HL-60 (cell line): Measurements from ENCODE around the gene EPN1.

Experiments
- DNase-seq, 2 experiments: peaks; one replicate each; pipeline ENCODE4 v3.0.0-alpha.2; 2010 to 2020; ENCODE audit warnings: low read depth in 1 of 2, low spot score in 1 of 2
- H3K27ac ChIP-seq: fragments of 250-450 bp; sonication (Bioruptor Pico); replicated peaks from 2 replicates; pipeline ENCODE4 v1.5.1; 2020; ENCODE audit warnings: mild to moderate bottlenecking, moderate library complexity
- H3K27me3 ChIP-seq: fragments of 250-450 bp; sonication (Bioruptor Pico); 2 replicates; pipeline ENCODE4 v1.5.1; 2021; ENCODE audit warnings: mild to moderate bottlenecking, moderate library complexity; ENCODE audit not compliant: insufficient read depth, poor library complexity, severe bottlenecking
- H3K4me3 ChIP-seq: replicated peaks from 2 replicates; pipeline ENCODE4 v1.5.1; 2011; ENCODE audit warnings: mild to moderate bottlenecking, control low read depth, low read length; ENCODE audit not compliant: insufficient read depth
- CTCF ChIP-seq: IDR thresholded peaks from one replicate; pipeline ENCODE4 v1.5.1; 2011; ENCODE audit warnings: low read length, control low read depth, inconsistent platforms; ENCODE audit not compliant: insufficient read depth
- GABPA ChIP-seq: IDR thresholded peaks from 2 replicates; pipeline ENCODE4 v1.6.1; 2012; ENCODE audit warnings: low read depth
- POLR2AphosphoS5 ChIP-seq: IDR thresholded peaks from 2 replicates; pipeline ENCODE4 v1.6.1; 2012; ENCODE audit warnings: low read depth
- REST ChIP-seq: IDR thresholded peaks from 2 replicates; pipeline ENCODE4 v1.6.1; 2012; ENCODE audit warnings: low read depth; ENCODE audit not compliant: insufficient replicate concordance
- SPI1 ChIP-seq: IDR thresholded peaks from 2 replicates; pipeline ENCODE4 v1.6.1; 2012; ENCODE audit warnings: low read depth, mild to moderate bottlenecking, borderline replicate concordance

The EPN1 gene

DNA sequence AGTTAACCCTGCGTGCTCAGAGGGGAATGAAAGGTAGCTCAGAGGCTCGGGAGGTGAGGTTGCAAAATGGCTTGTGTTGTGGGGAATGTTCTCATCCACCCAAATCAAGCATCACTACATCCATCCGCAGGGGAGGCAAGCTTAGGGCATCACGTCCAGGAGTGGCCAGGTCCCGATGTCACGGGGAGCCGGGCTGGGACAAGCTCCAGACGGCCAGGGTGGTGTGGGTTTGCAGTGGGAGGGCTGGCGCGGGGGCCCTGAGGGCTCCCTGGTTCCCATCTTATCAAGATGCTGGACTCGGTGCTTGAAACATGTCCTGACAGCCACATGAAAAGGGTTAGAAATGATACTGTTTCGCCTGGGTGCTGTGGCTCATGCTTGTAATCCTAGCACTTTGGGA lies 25.8 kb downstream of the EPN1 start:
- no peak for TF ChIP-seq CTCF
- TF ChIP-seq REST: no peak
- no peak for TF ChIP-seq POLR2AphosphoS5
- no peak for TF ChIP-seq SPI1
- no peak for TF ChIP-seq GABPA

DNA sequence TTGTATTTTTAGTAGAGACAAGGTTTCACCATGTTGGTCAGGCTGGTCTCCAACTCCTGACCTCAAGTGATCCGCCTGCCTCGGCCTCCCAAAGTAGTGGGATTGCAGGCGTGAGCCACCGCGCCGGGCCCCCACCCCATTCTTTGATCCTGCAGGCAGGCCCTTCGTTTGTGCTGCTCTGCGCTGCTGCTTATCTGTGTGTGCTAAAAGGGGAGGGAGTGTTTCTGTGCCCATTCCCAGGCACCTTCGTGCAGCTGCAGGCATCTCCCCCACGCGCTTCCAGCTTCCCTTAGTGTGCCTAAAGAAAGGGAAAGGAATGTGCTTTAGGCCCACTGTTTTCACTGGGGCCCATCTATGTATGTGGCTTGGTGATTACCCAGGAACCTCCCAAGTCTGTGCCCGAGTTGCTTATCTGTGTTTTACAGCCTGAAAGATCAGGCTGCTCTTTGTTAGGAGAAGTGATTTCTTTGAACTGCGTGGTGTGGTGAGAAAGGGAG lies 27.2 kb downstream of the EPN1 start:
- H3K27me3 ChIP-seq: no peaks in the 10 kb centered on the region
- no peak for DNase-seq
- H3K4me3 ChIP-seq: no peak overlapping the region
- no peak overlapping the region for H3K27ac ChIP-seq
- TF ChIP-seq POLR2AphosphoS5: no peak
- no peak for TF ChIP-seq SPI1
- TF ChIP-seq CTCF: no peak
- no peak for TF ChIP-seq REST
- no peak for TF ChIP-seq GABPA

More for the DNA sequence above, 25.8 kb downstream of the EPN1 start:
- no peak overlapping the region for H3K4me3 ChIP-seq
- no peaks in the 10 kb centered on the region for H3K27me3 ChIP-seq
- DNase-seq: no peak
- H3K27ac ChIP-seq: no peak overlapping the region

DNA sequence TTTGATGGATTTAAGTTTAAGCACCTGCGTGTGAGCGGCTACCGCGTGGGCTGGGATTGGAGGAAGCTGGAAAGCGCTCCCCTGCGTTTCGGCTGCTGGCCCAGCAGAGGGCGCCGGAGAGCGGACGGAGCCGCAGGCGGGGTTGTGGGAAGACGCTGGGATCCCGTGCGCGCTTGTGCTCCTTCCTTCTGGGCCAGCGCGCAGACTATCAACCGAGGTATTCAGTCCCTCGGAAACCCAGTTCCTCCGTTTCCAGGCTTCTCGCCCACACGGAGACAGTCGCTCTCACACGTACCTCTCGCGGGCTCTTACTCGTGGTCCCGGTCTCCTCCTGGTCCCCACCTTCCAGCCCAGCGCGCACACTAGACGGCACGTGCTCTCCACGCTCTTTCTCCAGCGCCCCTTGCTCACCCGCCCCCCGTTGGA lies 28.8 kb downstream of the EPN1 start:
- Histone ChIP-seq H3K27me3 (no peaks in the 10 kb centered on the region), H3K4me3 (no peak overlapping the region), H3K27ac (no peak overlapping the region)
- peak in 1 of 2 experiments; percentile 28 for DNase-seq
- peak; percentile 35 for TF ChIP-seq CTCF
- no peak for TF ChIP-seq REST
